ENCODE data around the gene SLC4A1.

SLC4A1 gene

DNA sequence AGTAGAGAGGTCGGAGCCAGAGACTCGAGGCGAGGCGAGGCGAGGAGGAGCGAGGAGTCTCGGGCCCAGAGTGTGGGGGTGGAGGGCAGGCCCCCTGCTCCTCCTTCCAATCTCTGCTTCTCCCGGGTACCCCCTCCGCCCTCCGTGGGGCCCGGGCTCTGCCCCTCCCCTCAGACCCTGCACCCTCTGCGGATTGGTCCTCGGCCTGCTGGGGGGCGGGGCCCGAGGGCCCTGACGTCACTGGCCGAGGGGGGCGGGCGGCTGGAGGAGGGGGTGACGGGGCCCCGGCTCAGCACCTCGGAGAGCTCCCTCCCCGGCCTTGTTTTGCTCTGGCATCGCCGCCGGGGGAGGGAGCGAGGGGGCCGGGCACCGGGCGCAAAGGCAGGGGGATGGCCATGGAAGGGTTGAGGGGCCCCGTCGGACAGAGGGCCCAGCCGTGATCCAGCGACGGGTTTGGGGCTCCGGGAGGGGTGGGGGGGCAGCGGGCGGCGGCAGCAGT is 40.4 kb upstream of the SLC4A1 start, which contains the start of gene RUNDC3A:
RUNDC3A (plus strand) TSS at position 282 of the 499 bp plus-strand sequence. CDS start 232 bp downstream, outside the sequence.
- peak within 1 kb of the TSS; percentile 14 for H3K4me3 ChIP-seq (ENCODE audit: low read depth, low read length)

DNA sequence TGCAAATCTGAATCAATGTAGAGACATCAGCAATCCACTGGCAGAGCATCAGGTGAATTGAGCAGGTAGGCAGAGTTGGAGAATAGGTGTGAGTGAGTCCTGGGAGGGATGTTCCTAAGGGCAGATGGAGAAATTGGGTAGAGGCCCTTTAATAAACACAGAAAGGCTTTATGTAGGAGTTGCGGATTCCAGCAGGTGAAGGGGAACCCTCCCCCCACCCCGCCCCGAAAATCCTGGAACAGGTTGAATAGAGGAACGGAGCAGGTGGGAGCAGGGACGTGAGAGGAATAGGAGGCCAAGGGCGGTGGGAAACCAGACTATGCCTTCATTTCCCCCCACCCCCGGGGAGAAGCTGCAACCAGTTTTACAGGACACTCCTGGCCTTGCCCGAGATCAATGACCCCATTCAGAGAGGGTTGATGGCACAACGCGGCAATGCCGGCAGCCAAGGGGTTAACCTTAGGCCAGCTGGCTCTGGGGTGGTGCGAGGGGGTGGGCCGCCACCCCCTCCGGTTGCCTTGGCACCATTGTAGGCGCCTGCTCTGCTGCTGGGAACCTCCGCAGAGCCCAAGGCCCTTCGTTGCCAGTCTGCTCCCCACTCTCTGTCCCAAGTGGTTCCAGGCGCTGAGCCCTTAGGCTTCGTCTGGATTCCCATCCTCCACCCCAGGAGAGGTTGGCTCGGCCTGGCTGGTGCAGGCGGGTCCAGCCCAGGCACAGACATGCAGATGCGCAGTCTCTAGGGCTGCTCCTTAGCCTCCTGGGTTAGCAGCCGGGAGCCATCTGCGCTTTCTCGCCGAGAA is 39.7 kb upstream of the SLC4A1 start:
- H3K4me3 ChIP-seq (ENCODE audit: low read depth, low read length): no peak overlapping the region
- TF ChIP-seq, protein P1, sequence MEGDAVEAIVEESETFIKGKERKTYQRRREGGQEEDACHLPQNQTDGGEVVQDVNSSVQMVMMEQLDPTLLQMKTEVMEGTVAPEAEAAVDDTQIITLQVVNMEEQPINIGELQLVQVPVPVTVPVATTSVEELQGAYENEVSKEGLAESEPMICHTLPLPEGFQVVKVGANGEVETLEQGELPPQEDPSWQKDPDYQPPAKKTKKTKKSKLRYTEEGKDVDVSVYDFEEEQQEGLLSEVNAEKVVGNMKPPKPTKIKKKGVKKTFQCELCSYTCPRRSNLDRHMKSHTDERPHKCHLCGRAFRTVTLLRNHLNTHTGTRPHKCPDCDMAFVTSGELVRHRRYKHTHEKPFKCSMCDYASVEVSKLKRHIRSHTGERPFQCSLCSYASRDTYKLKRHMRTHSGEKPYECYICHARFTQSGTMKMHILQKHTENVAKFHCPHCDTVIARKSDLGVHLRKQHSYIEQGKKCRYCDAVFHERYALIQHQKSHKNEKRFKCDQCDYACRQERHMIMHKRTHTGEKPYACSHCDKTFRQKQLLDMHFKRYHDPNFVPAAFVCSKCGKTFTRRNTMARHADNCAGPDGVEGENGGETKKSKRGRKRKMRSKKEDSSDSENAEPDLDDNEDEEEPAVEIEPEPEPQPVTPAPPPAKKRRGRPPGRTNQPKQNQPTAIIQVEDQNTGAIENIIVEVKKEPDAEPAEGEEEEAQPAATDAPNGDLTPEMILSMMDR (IDR thresholded peaks at IDR 0.05; ENCODE audit: borderline replicate concordance, insufficient read depth, low read depth, low read length): no peak

More for the DNA sequence above, 40.4 kb upstream of the SLC4A1 start, which contains the start of gene RUNDC3A:
- TF ChIP-seq, protein P1 (IDR thresholded peaks at IDR 0.05; ENCODE audit: borderline replicate concordance, insufficient read depth, low read depth, low read length): no peak

DNA sequence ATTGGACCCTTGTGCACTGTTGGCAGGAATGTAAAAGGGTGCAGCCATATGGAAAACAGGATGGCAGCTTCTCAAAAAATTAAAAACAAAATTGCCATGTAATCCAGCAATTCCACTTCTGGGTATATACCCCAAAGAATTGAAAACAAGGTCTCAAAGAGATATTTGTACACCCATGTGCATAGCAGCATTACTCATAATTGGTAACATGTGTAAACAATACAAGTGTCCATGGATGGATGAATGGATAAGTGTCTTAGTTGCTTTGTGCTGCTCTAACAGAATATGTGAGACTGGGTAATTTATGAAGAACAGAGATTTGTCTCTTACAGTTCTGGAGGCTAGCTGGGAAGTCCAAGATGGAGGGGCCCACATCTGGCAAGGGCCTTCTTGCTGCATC is 36.7 kb upstream of the SLC4A1 start:
- TF ChIP-seq, protein P1 (IDR thresholded peaks at IDR 0.05; ENCODE audit: borderline replicate concordance, insufficient read depth, low read depth, low read length): no peak
- no peak overlapping the region for H3K4me3 ChIP-seq (ENCODE audit: low read depth, low read length)

DNA sequence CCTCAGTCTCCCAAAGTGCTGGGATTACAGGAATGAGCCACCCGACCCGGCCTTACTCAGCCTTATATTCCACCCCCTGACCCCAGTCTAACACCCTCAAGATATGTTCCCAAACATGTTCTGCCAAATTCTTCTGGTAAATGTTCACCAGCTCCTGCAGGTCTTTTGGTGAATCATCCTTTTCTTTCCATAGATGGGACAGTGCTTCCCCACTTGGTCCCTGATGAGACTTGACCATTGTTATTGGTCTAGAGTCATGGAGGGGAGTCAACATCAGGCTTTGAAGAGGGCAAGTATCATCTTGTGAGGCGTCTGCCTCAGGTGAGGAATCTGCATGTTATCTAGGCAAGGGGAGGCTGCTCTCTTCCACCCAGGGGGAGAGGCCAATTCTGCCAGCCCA is 30.0 kb upstream of the SLC4A1 start:
- TF ChIP-seq, protein P1 (IDR thresholded peaks at IDR 0.05; ENCODE audit: borderline replicate concordance, insufficient read depth, low read depth, low read length): no peak
- no peak overlapping the region for H3K4me3 ChIP-seq (ENCODE audit: low read depth, low read length)

DNA sequence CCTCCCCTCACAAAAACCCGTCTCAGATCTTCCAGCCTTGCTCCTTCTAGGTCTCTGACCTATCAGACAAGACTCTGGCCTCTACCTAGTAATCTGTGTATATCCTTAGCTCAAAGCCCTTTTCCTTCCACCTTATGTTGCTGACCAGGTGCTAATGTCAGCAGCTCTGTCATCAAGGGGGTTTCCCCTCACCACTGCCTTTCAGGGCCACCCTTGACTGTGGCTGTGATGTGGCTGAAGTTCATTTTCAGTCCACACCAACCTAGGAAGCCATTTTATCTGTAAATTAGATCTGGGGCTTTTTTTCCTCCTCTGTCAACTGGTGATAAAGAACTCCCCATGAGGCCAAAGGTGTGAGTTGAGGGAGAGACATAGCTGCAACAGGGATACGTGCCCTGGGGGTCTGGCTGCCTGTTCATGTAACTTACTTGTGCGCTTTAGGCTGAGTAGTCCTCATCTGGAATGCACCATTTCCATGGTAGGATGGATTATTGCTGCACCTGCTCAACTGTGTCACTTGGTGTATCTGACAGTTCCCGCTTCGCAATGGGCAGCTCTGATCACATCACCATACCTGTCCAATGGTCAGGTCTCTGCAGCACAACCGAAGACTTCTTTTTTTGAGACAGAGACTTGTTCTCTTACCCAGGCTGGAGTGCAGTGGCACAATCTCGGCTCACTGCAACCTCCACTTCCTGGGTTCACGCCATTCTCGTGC is 25.7 kb upstream of the SLC4A1 start:
- H3K4me3 ChIP-seq (ENCODE audit: low read depth, low read length): no peak overlapping the region
- TF ChIP-seq, protein P1 (IDR thresholded peaks at IDR 0.05; ENCODE audit: borderline replicate concordance, insufficient read depth, low read depth, low read length): no peak

DNA sequence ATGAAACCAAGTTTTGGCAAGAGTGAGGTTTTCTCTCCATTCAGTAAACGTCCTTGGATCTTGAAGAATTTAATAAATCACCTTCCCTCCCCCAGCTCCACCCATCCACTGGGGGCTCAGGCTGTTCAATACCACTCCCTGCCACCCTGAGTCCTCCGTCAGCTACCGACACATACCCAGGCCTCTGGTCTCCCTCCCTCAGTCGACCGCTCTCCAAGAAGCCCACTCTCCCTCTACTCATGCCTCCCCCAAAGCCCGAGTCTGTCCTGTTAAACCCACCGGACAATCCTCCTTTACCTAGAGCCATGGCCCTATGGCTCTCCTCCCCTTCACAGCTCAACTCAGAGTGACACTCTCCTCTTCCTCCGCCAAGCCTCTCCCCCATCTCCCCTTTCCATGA is 19.7 kb upstream of the SLC4A1 start:
- H3K4me3 ChIP-seq (ENCODE audit: low read depth, low read length): no peak overlapping the region
- TF ChIP-seq, protein P1 (IDR thresholded peaks at IDR 0.05; ENCODE audit: borderline replicate concordance, insufficient read depth, low read depth, low read length): no peak

All from GM12875 (cell line).